ENCODE data around the gene IL10. TPM values are rescaled to one million over a fixed set of nuclear protein-coding genes. Genes with fewer than 3 reads are reported as not detected.

IL10 gene
- polyA plus RNA-seq, 1 donor (not counting 4 experiments of a cell fraction or from before 2014, with no cell fraction given), result not detected

DNA sequence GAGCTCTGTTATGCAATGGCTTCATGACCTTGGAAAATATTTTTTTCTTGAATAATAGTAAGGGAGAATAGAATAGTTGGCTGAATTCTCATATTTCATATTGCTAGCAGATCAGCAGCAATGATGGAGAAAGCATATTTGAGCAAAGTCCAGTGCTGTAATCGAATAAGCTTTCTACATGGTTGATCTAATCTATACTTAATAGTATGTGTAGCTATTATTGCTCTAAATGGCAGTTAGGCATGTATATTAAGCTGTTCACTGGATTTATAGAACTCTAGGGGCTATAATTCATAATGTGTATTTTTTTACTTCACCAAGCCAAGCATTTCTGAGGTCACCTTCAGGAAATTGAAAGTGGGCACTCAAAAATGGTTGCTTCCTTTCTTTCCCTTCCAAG is 11.7 kb downstream of the IL10 start:
- no peaks in the 10 kb centered on the region for H4K20me1 ChIP-seq (ENCODE audit: control insufficient read depth, extremely low read depth, insufficient read depth, low read length)
- H3K36me3 ChIP-seq (ENCODE audit: control insufficient read depth in 2 of 2, extremely low read depth in 1 of 2, insufficient read depth in 2 of 2, low read length in 2 of 2), result no peaks in the 10 kb centered on the region
- no peak for TF ChIP-seq EZH2 (IDR thresholded peaks at IDR 0.05; ENCODE audit: low read length)
- TF ChIP-seq, protein P1, sequence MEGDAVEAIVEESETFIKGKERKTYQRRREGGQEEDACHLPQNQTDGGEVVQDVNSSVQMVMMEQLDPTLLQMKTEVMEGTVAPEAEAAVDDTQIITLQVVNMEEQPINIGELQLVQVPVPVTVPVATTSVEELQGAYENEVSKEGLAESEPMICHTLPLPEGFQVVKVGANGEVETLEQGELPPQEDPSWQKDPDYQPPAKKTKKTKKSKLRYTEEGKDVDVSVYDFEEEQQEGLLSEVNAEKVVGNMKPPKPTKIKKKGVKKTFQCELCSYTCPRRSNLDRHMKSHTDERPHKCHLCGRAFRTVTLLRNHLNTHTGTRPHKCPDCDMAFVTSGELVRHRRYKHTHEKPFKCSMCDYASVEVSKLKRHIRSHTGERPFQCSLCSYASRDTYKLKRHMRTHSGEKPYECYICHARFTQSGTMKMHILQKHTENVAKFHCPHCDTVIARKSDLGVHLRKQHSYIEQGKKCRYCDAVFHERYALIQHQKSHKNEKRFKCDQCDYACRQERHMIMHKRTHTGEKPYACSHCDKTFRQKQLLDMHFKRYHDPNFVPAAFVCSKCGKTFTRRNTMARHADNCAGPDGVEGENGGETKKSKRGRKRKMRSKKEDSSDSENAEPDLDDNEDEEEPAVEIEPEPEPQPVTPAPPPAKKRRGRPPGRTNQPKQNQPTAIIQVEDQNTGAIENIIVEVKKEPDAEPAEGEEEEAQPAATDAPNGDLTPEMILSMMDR (optimal IDR thresholded peaks at IDR 0.05 in 1 of 3, IDR thresholded peaks at IDR 0.05 in 1 of 3, conservative IDR thresholded peaks at IDR 0.05 in 1 of 3; ENCODE audit: extremely low read depth in 1 of 3, insufficient read depth in 2 of 3, low read length in 3 of 3), result no peak
- H3K27me3 ChIP-seq (ENCODE audit: control insufficient read depth, extremely low read depth, insufficient read depth, low read length), result peaks cover 11% of the 10 kb centered on the region
- dilution Hi-C loops (cut with MboI; ENCODE audit: extremely low pct_ligation_motif_present, low sequenced_read_pairs), result loop anchor here (25.0 kb wide), 1 partner anchor 227 kb away; no protein-coding TSS in a partner anchor
- no peak overlapping the region for H3K9ac ChIP-seq (ENCODE audit: control insufficient read depth, extremely low read depth, insufficient read depth, low read length)
- H3K79me2 ChIP-seq (ENCODE audit: control insufficient read depth, insufficient read depth, low read length), result no peaks in the 10 kb centered on the region
- no peaks in the 10 kb centered on the region for H3K4me1 ChIP-seq (ENCODE audit: control insufficient read depth, extremely low read depth, insufficient read depth, low read length)
- no peaks in the 10 kb centered on the region for H3K9me1 ChIP-seq (ENCODE audit: control insufficient read depth, extremely low read depth, insufficient read depth, low read length)
- no peak overlapping the region for H2AFZ ChIP-seq (ENCODE audit: control insufficient read depth, low read length)
- H3K4me2 ChIP-seq (ENCODE audit: control insufficient read depth, extremely low read depth, insufficient read depth, low read depth, low read length), result no peak overlapping the region
- no peak overlapping the region for H3K27ac ChIP-seq (ENCODE audit: control insufficient read depth, insufficient read depth, low read length)
- H3K9me3 ChIP-seq (ENCODE audit: control insufficient read depth, low read depth, low read length), result no peaks in the 10 kb centered on the region
- FAIRE-seq, result no peak
- no peak for DNase-seq (ENCODE audit: low read depth, low spot score)
- no peak overlapping the region for H3K4me3 ChIP-seq (ENCODE audit: control insufficient read depth in 2 of 3, extremely low read depth in 1 of 3, insufficient read depth in 2 of 3, low read depth in 1 of 3, low read length in 3 of 3)

GRCh38 chr1:206757524-206758266 is 14.6 kb downstream of the IL10 start:
- Histone ChIP-seq H3K4me3 (ENCODE audit: control insufficient read depth in 2 of 3, extremely low read depth in 1 of 3, insufficient read depth in 2 of 3, low read depth in 1 of 3, low read length in 3 of 3) (no peak overlapping the region), H3K4me1 (ENCODE audit: control insufficient read depth, extremely low read depth, insufficient read depth, low read length) (no peaks in the 10 kb centered on the region), H3K27me3 (ENCODE audit: control insufficient read depth, extremely low read depth, insufficient read depth, low read length) (peaks cover 9% of the 10 kb centered on the region), H3K79me2 (ENCODE audit: control insufficient read depth, insufficient read depth, low read length) (no peaks in the 10 kb centered on the region), H3K27ac (ENCODE audit: control insufficient read depth, insufficient read depth, low read length) (no peak overlapping the region), H4K20me1 (ENCODE audit: control insufficient read depth, extremely low read depth, insufficient read depth, low read length) (no peaks in the 10 kb centered on the region), H3K9ac (ENCODE audit: control insufficient read depth, extremely low read depth, insufficient read depth, low read length) (no peak overlapping the region), H3K9me3 (ENCODE audit: control insufficient read depth, low read depth, low read length) (no peaks in the 10 kb centered on the region), H3K9me1 (ENCODE audit: control insufficient read depth, extremely low read depth, insufficient read depth, low read length) (no peaks in the 10 kb centered on the region), H3K4me2 (ENCODE audit: control insufficient read depth, extremely low read depth, insufficient read depth, low read depth, low read length) (no peak overlapping the region), H3K36me3 (ENCODE audit: control insufficient read depth in 2 of 2, extremely low read depth in 1 of 2, insufficient read depth in 2 of 2, low read length in 2 of 2) (no peaks in the 10 kb centered on the region), H2AFZ (ENCODE audit: control insufficient read depth, low read length) (no peak overlapping the region)
- no peak for DNase-seq (ENCODE audit: low read depth, low spot score)
- dilution Hi-C loops (cut with MboI; ENCODE audit: extremely low pct_ligation_motif_present, low sequenced_read_pairs), result loop anchor here (25.0 kb wide), 1 partner anchor 230 kb away; no protein-coding TSS in a partner anchor
- TF ChIP-seq, protein P1 (optimal IDR thresholded peaks at IDR 0.05 in 1 of 3, IDR thresholded peaks at IDR 0.05 in 1 of 3, conservative IDR thresholded peaks at IDR 0.05 in 1 of 3; ENCODE audit: extremely low read depth in 1 of 3, insufficient read depth in 2 of 3, low read length in 3 of 3), result no peak
- no peak for TF ChIP-seq EZH2 (IDR thresholded peaks at IDR 0.05; ENCODE audit: low read length)
- FAIRE-seq, result no peak

Data from keratinocyte (primary cell).